22Rv1 (cell line): ENCODE measurements around the gene PIGS.

Source experiments
- CTCF ChIP-seq: fragments of 450-650 bp; IDR thresholded peaks from 2 replicates; pipeline ENCODE4 v1.5.1; 2017; ENCODE audit warnings: mild to moderate bottlenecking
- ZFX ChIP-seq: fragments of 450-650 bp; IDR thresholded peaks from 2 replicates; pipeline ENCODE4 v1.6.1; 2017; ENCODE audit warnings: antibody characterized with exemption, borderline replicate concordance

DNA sequence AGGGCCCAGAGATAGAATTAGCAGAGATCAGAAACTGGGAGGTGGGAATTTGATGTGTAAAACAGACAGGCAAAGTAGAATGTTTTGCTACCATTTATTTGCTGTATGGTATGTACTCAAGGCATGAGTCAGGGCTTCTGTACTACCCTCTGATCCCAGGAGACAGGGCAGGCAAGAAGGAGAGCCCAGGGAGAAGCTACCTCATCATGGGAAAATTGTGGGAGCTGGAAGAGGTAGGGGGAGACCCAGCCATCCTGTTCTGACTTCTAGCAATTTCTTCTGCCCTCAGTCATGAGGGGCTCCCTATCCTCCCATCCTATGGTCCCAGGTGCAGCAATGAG is 1.7 kb upstream of the PIGS start:
- no peak for TF ChIP-seq CTCF
- no peak for TF ChIP-seq ZFX
